Measurements from ENCODE around the gene UPF2.

The UPF2 gene

DNA sequence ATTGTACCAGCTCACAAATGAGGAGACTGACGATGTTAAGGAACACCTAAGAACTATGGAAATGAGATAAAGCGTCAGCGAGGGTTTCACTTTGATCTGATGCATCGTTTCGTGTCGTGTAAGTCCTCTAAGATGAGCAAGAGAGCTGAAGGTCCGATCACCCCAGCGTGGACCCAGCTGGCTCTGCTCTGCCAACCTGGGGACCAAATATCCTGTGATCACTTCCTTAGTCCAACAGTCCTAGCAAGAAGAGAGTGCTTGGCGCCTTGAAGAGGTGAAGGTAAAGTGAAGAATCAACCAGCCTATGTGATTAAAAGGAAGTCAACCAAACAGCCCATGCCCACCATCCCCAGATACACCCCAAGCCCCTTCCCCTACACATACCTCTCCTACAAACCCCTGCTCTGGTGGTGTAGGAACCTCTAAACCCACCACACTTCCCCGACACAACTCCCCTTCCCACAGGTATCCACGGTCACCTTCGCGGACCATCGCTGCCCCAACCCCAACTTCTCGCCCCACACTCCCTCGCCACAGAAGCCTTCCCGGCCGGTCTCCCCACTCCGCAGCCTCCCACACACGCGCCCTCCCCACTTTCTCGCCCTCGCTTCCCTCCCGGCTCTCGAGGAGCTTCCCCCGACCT, 722 bp downstream of the UPF2 start:
- peak overlapping the region; percentile 90 for H3K27ac ChIP-seq

DNA sequence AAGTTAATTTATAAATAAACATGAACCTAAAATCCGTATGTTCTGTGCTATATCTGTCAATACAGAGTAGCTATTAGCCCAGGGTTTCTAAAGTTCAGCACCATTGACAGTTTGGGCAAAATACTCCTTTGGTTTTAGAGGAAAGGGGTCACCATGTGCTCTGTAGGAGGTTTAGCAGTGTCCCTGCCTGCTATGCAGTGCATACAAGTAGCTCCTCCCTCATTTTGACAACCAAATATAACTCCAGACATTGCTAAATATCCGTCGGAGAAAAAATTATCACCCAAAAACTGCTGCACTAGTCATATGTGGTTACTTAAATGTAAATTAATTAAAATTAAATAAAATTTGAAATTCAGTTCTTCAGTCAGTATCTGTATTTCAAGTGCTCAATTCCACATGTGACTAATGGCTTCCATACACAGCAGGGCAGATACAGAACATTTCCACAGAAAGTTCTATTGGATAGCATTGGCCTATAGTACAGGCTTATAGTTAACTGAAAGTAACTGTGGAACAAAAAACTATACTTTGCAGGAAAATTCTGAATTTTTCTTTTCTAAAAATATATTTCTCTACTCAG, 6.4 kb downstream of the UPF2 start:
- H3K27ac ChIP-seq: no peak overlapping the region
- no peak for TF ChIP-seq ZFX (IDR thresholded peaks at IDR 0.05; ENCODE audit: borderline replicate concordance)
- TF ChIP-seq, protein P1, sequence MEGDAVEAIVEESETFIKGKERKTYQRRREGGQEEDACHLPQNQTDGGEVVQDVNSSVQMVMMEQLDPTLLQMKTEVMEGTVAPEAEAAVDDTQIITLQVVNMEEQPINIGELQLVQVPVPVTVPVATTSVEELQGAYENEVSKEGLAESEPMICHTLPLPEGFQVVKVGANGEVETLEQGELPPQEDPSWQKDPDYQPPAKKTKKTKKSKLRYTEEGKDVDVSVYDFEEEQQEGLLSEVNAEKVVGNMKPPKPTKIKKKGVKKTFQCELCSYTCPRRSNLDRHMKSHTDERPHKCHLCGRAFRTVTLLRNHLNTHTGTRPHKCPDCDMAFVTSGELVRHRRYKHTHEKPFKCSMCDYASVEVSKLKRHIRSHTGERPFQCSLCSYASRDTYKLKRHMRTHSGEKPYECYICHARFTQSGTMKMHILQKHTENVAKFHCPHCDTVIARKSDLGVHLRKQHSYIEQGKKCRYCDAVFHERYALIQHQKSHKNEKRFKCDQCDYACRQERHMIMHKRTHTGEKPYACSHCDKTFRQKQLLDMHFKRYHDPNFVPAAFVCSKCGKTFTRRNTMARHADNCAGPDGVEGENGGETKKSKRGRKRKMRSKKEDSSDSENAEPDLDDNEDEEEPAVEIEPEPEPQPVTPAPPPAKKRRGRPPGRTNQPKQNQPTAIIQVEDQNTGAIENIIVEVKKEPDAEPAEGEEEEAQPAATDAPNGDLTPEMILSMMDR (IDR thresholded peaks at IDR 0.05): no peak

More for the DNA sequence above, 722 bp downstream of the UPF2 start:
- TF ChIP-seq, protein P1 (IDR thresholded peaks at IDR 0.05): no peak
- TF ChIP-seq ZFX (IDR thresholded peaks at IDR 0.05; ENCODE audit: borderline replicate concordance): no peak

DNA sequence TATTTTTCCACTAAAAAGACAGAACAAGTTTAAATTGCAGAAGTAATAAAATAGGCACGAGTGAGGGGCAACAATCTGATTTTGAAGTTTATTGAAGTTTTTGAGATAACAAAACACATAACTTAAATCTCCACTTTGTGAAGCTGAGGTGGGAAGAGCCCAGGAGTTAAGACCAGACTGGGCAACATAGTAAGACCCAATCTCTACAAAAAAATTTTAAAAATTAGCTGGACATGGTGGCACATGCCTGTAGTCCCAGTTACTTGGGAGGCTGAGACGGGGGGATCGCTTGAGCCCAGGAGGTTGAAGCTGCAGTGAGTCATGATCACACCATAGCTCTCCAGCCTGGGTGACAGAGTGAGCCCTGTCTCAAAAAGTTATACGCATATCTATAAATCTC, 11.2 kb downstream of the UPF2 start:
- no peak overlapping the region for H3K27ac ChIP-seq
- TF ChIP-seq, protein P1 (IDR thresholded peaks at IDR 0.05): no peak
- TF ChIP-seq ZFX (IDR thresholded peaks at IDR 0.05; ENCODE audit: borderline replicate concordance): no peak

DNA sequence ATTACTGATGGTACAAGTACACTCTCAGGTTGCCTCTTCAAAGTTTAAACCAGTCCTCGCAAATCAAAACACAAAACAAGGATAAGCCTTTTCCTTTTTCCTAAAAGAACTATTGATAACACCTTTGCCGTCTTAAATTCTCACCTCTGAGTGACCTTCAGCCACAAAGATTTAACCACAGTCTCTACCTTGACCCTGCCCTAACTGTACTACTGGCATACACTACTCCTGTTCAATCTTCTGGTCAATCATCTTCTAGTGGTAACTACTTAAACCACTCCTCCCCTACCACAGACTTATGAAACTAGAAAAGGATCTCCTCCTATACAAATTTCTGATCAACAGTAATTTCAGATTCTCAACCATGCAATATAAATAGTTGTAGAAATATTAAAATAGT, 15.1 kb downstream of the UPF2 start:
- no peak overlapping the region for H3K27ac ChIP-seq
- TF ChIP-seq, protein P1 (IDR thresholded peaks at IDR 0.05): no peak
- no peak for TF ChIP-seq ZFX (IDR thresholded peaks at IDR 0.05; ENCODE audit: borderline replicate concordance)

DNA sequence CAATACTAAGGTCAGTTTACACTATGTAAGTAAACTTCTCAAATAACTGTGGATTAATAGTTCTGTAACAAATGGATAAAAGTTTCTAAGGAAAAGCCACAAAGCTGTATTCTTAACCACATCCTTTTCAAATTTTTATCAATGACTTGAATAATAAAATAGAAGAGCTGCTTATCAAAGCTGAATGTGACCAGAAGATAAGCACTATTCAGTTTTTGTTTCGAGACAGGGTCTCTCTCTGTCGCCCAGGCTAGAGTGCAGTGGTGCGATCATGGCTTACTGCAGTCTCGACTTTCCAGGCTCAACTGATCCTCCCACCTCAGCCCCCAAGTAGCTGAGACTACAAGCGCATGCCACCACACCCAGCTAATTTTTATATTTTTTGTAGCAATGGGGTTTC, 17.0 kb downstream of the UPF2 start:
- TF ChIP-seq, protein P1 (IDR thresholded peaks at IDR 0.05): no peak
- TF ChIP-seq ZFX (IDR thresholded peaks at IDR 0.05; ENCODE audit: borderline replicate concordance): no peak
- H3K27ac ChIP-seq: no peak overlapping the region

DNA sequence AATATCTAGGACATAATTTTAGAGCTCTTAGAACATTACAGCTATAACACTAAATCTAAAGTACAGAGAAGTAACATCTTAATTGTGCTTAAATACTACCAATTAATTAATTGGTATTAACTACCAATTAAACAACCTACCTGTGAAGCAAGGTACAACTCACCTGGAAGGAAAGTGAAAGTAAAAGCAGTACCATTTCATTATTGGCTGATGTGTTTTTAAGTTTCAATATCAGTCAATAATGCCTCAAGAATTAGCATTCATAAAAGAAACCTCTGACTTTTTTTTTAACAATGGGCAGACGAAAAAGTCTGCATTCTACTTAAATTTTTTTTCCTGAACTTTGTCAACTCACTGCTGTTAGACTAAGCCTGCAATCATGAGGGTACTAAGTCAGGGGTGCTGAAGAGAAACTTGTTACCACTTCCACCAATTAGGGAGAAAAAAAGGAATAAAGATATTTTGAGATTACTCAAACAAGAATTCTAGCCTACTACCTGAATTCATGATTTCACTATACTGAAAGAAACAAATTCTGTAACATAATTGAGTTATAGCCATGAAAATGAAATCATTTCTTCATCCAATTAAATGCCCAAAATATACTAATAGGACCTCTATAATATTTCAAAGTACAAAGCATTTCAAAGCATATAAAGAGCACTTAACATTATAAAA, 19.9 kb downstream of the UPF2 start:
- H3K27ac ChIP-seq: peak overlapping the region; percentile 57; the same call in 1 of the 2 replicates
- no peak for TF ChIP-seq ZFX (IDR thresholded peaks at IDR 0.05; ENCODE audit: borderline replicate concordance)
- TF ChIP-seq, protein P1 (IDR thresholded peaks at IDR 0.05): no peak

DNA sequence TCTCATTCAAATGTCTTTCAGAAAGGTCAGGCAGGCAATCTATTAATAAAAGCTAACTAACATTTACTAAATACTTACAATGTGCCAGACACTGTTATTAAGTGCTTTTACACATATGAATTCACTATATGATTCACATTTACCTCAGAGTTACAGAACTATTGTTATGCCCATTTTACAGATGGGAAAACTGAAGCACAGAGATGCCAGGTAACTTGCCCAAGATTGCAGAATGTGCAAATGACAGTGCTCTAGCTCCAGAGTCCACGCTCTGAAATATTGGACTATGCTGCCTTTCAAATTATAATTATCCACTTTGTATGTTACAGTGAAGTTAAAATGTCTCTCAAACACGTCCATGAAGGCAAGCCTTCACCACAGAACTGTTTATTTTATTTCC, 22.0 kb downstream of the UPF2 start:
- TF ChIP-seq, protein P1 (IDR thresholded peaks at IDR 0.05): no peak
- no peak for TF ChIP-seq ZFX (IDR thresholded peaks at IDR 0.05; ENCODE audit: borderline replicate concordance)
- peak overlapping the region; percentile 57; the same call in 1 of the 2 replicates for H3K27ac ChIP-seq
